ENCODE data around the gene NELFB. TPM values are rescaled to one million over a fixed set of nuclear protein-coding genes. Genes with fewer than 3 reads are reported as not detected.

The NELFB gene
- total and polyA plus RNA-seq, 5 donors from 2014 or later: 22.3 to 46.4 (median 24.1) TPM

- peaks cover 0 to 1% (median 0%) of the 10 kb centered on the region in 7 donors for H3K9me3 Mint-ChIP-seq
- peaks cover 18% of the 10 kb centered on the region for H3K27me3 Mint-ChIP-seq
- H3K27ac Mint-ChIP-seq: no peak overlapping the region
- Histone ChIP-seq H3K36me3 (ENCODE audit: control insufficient read depth, insufficient read depth, low read length) (no peaks in the 10 kb centered on the region), H3K4me3 (ENCODE audit: low read depth, low read length) (peak overlapping the region; percentile 32), H3K27ac (ENCODE audit: insufficient read depth, low read length, poor library complexity, severe bottlenecking) (no peak overlapping the region), H3K27me3 (ENCODE audit: control insufficient read depth, insufficient read depth, low read length) (peaks cover 5% of the 10 kb centered on the region), H3K9me3 (ENCODE audit: control insufficient read depth in 2 of 2, low read length in 2 of 2) (no peaks in the 10 kb centered on the region), H3K4me1 (ENCODE audit: control insufficient read depth, insufficient read depth, low read length, poor library complexity, severe bottlenecking) (peaks cover 33% of the 10 kb centered on the region)
- DNase-seq (no peak), ATAC-seq (ENCODE audit: low read depth in 2 of 2) (no peak)
- peaks cover 0 to 27% (median 5%) of the 10 kb centered on the region in 4 donors for H3K4me1 Mint-ChIP-seq
- no peaks in the 10 kb centered on the region for H3K36me3 Mint-ChIP-seq
- peak overlapping the region; percentile 81 to 87 (median 85) for H3K4me3 Mint-ChIP-seq
These were observed 45.5 kb downstream of the NELFB start for GRCh38 chr9:137300567-137301080.

DNA sequence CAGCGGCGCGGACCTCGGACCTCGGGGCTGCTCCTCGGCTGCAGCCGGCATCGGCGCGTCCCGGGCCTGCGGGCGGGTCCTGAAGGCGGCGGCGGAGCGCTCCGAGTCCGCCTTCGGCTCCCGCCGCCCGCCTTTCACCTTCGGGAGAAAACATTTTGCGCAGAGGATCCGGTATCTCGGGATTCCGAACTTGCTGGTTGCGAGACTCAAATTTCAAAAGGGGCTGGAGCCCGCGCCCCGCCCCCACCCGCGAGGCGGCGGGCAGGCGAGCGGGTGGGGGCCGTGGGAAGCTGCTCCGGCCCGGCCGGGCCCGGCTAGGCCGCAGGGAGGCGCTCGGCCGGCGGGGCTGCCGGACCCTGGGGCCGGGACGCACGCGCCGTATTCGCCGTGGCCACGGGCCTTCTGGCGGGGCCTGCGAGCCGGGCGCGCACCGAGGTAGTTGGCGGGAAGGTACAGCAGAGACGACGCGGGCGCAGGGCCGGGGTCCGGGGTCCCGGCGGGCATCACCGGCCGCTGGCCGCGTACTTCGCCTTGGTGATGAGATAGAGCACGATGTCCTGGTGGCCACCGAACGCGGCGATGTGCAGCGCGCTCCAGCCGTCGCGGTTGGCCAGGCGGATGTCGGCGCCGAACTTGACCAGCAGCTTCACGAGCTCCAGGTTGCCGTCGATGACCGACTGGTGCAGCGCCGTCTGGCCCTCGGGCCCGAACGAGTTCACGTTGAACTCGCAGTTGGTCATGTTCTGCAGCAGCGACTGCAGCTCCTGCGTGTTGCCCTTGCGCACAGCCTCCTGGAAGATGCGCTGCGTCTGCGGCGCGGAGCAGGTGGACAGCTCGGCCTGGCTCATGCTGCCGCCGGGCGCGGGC is 46.2 kb downstream of the NELFB start:
- peaks cover 17% of the 10 kb centered on the region for H3K27me3 Mint-ChIP-seq
- peak overlapping the region; percentile 32 for H3K4me3 ChIP-seq (ENCODE audit: low read depth, low read length)

DNA sequence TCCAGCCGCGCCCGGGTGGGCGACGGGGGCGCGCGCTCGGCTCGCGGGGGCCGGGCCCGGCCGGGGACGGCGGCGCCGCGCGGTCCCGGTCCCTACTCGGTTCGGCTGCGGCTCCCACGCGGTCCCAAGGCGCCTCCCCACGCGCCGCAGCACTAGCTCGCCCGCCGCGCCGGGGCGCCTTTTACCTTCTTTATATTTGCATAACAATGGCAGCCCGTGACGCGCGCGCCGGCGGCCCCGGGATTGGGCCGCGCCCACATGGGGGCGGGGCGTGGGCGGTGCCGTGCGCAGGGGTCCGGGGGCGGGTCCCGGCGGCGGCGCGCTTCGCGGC is 47.0 kb downstream of the NELFB start, which contains the start of gene NRARP:
TSS of gene NRARP (minus strand) at position 154 of the 331 bp plus-strand sequence. CDS start 343 bp downstream, outside the sequence.
- H3K27me3 ChIP-seq (ENCODE audit: control insufficient read depth, insufficient read depth, low read length): peaks cover 4% of the 10 kb centered on the region
- no peak within 1 kb of the TSS for H3K4me3 ChIP-seq (ENCODE audit: low read depth, low read length)

More for the DNA sequence above, 46.2 kb downstream of the NELFB start:
- Histone ChIP-seq H3K27me3 (ENCODE audit: control insufficient read depth, insufficient read depth, low read length) (peaks cover 5% of the 10 kb centered on the region), H3K36me3 (ENCODE audit: control insufficient read depth, insufficient read depth, low read length) (no peaks in the 10 kb centered on the region), H3K4me1 (ENCODE audit: control insufficient read depth, insufficient read depth, low read length, poor library complexity, severe bottlenecking) (peaks cover 40% of the 10 kb centered on the region), H3K27ac (ENCODE audit: insufficient read depth, low read length, poor library complexity, severe bottlenecking) (no peak overlapping the region), H3K9me3 (ENCODE audit: control insufficient read depth in 2 of 2, low read length in 2 of 2) (no peaks in the 10 kb centered on the region)
- ATAC-seq (ENCODE audit: low read depth in 2 of 2) (peak; percentile 2 to 4), DNase-seq (peak in 1 of 3 donors; percentile 48)
- H3K4me1 Mint-ChIP-seq: peaks cover 0 to 28% (median 5%) of the 10 kb centered on the region in 4 donors
- peak overlapping the region; percentile 15 to 87 (median 68) for H3K4me3 Mint-ChIP-seq
- peaks cover 0 to 1% (median 0%) of the 10 kb centered on the region in 7 donors for H3K9me3 Mint-ChIP-seq
- H3K27ac Mint-ChIP-seq: no peak overlapping the region
- no peaks in the 10 kb centered on the region for H3K36me3 Mint-ChIP-seq

DNA sequence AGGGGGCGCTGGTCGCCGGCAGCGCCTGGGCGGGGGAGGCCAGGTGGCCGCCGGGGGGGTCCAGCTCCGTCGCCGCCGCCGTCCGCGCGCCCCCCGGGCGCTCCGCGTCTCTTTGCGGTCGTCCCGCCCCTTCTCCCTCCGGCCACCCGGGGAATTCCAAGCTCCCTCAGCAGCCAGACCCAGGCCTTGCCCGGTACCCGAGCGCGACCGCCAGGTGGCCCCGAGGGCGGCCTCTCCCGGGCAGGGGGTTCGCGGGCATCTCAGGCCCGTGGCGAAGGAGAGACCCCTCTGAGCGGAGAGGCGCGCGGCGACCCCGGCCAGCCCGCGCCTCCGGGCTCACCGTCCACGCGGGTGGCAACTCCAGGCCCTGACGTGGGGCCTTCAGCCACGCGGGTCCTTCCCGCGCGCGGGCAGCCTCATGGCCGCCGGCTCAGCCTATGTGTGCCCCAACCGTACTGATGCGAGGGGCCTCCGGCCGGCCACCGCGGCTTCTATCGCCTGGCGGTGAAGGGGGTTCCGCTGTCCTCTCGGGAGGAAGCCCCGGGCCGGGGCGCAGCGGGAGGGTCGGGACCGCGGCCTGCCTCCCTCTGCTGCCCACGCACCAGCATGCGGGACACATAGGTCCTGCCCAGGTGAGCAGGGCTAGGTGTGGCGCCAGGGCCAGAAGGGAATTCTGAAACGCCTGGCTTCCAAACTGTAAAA is 47.5 kb downstream of the NELFB start:
- peak overlapping the region; percentile 51 for H3K27ac ChIP-seq (ENCODE audit: insufficient read depth, low read length, poor library complexity, severe bottlenecking)

More for the DNA sequence above, 47.0 kb downstream of the NELFB start, which contains the start of gene NRARP:
- no peaks in the 10 kb centered on the region for H3K36me3 Mint-ChIP-seq
- Histone ChIP-seq H3K4me1 (ENCODE audit: control insufficient read depth, insufficient read depth, low read length, poor library complexity, severe bottlenecking) (peaks cover 42% of the 10 kb centered on the region), H3K27ac (ENCODE audit: insufficient read depth, low read length, poor library complexity, severe bottlenecking) (peak within 1 kb of the TSS; percentile 51), H3K9me3 (ENCODE audit: control insufficient read depth in 2 of 2, low read length in 2 of 2) (no peaks in the 10 kb centered on the region), H3K36me3 (ENCODE audit: control insufficient read depth, insufficient read depth, low read length) (no peaks in the 10 kb centered on the region)
- peaks cover 0 to 27% (median 4%) of the 10 kb centered on the region in 4 donors for H3K4me1 Mint-ChIP-seq
- peak within 1 kb of the TSS; percentile 15 to 87 (median 74) for H3K4me3 Mint-ChIP-seq
- peak; percentile 86 to 91 for ATAC-seq (ENCODE audit: low read depth in 2 of 2)
- peaks cover 10% of the 10 kb centered on the region for H3K27me3 Mint-ChIP-seq
- peak; percentile 87 to 91 (median 87) for DNase-seq
- no peak within 1 kb of the TSS for H3K27ac Mint-ChIP-seq
- no peaks in the 10 kb centered on the region for H3K9me3 Mint-ChIP-seq

DNA sequence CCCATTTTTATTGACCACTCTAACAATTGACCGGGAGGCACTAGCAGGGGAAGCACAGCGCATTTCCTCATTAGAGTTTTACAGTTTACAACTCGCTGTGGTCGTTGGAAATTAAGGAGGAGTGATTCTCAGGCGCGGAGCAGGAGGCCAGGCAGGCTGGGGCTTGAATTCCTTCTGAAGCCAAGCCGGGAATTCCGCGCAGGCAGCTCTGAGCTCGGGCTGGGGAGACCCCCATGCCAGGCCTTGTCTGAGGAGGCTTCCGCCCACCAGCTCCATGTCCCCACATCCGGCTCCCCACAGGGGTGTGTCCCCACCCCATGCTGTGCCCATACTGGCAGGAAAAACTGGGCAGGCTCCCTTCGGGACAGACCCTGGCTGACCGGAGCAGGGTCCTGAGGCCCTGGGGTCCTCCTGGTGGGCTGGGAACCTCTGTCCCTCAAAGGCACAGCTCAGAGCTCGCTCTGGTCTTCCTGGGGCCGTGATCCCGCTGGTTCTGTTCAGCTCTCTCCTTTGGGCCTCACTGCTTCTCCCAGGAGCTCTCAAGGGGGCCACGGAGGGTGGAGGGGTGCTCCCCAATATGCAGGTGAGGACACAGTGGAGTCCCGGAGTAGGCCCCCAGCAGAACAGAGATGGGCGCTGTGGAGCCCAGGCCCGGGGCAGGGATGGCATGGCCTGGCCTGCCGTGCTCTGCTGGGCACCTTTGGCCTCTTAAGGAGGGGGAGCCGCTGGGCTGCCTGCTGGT is 48.2 kb downstream of the NELFB start:
- peaks cover 3% of the 10 kb centered on the region for H3K27me3 ChIP-seq (ENCODE audit: control insufficient read depth, insufficient read depth, low read length)
- no peaks in the 10 kb centered on the region for H3K36me3 Mint-ChIP-seq
- H3K27ac ChIP-seq (ENCODE audit: insufficient read depth, low read length, poor library complexity, severe bottlenecking): no peak overlapping the region
- H3K4me1 Mint-ChIP-seq: peaks cover 0 to 29% (median 4%) of the 10 kb centered on the region in 4 donors
- H3K4me3 Mint-ChIP-seq: peak overlapping the region; percentile 25 to 69 (median 56)
- no peak overlapping the region for H3K27ac Mint-ChIP-seq
- DNase-seq (no peak), ATAC-seq (ENCODE audit: low read depth in 2 of 2) (no peak)
- no peaks in the 10 kb centered on the region for H3K9me3 Mint-ChIP-seq
- H3K4me3 ChIP-seq (ENCODE audit: low read depth, low read length): no peak overlapping the region
- H3K36me3 ChIP-seq (ENCODE audit: control insufficient read depth, insufficient read depth, low read length): no peaks in the 10 kb centered on the region
- peaks cover 5% of the 10 kb centered on the region for H3K27me3 Mint-ChIP-seq
- no peaks in the 10 kb centered on the region for H3K9me3 ChIP-seq (ENCODE audit: control insufficient read depth in 2 of 2, low read length in 2 of 2)
- H3K4me1 ChIP-seq (ENCODE audit: control insufficient read depth, insufficient read depth, low read length, poor library complexity, severe bottlenecking): peaks cover 42% of the 10 kb centered on the region

More for the DNA sequence above, 47.5 kb downstream of the NELFB start:
- Histone ChIP-seq H3K27me3 (ENCODE audit: control insufficient read depth, insufficient read depth, low read length) (peaks cover 3% of the 10 kb centered on the region), H3K9me3 (ENCODE audit: control insufficient read depth in 2 of 2, low read length in 2 of 2) (no peaks in the 10 kb centered on the region), H3K4me3 (ENCODE audit: low read depth, low read length) (no peak overlapping the region), H3K4me1 (ENCODE audit: control insufficient read depth, insufficient read depth, low read length, poor library complexity, severe bottlenecking) (peaks cover 42% of the 10 kb centered on the region), H3K36me3 (ENCODE audit: control insufficient read depth, insufficient read depth, low read length) (no peaks in the 10 kb centered on the region)
- Mint-ChIP-seq H3K36me3 (no peaks in the 10 kb centered on the region), H3K4me3 (peak overlapping the region in 2 of 4 donors; percentile 50 to 63), H3K9me3 (no peaks in the 10 kb centered on the region), H3K27me3 (peaks cover 5% of the 10 kb centered on the region), H3K27ac (no peak overlapping the region), H3K4me1 (peaks cover 0 to 29% (median 4%) of the 10 kb centered on the region in 4 donors)
- peak; percentile 26 to 29 for ATAC-seq (ENCODE audit: low read depth in 2 of 2)
- no peak for DNase-seq

- no peak overlapping the region for H3K4me3 ChIP-seq (ENCODE audit: low read depth, low read length)
- H3K9me3 ChIP-seq (ENCODE audit: control insufficient read depth in 2 of 2, low read length in 2 of 2): no peaks in the 10 kb centered on the region
- ATAC-seq (ENCODE audit: low read depth in 2 of 2) (no peak), DNase-seq (no peak)
- H3K4me1 ChIP-seq (ENCODE audit: control insufficient read depth, insufficient read depth, low read length, poor library complexity, severe bottlenecking): peaks cover 42% of the 10 kb centered on the region
- Mint-ChIP-seq H3K4me3 (peak overlapping the region in 3 of 4 donors; percentile 25 to 69 (median 44)), H3K4me1 (peaks cover 0 to 29% (median 4%) of the 10 kb centered on the region in 4 donors), H3K36me3 (no peaks in the 10 kb centered on the region), H3K27me3 (peaks cover 5% of the 10 kb centered on the region), H3K9me3 (no peaks in the 10 kb centered on the region), H3K27ac (no peak overlapping the region)
- peaks cover 3% of the 10 kb centered on the region for H3K27me3 ChIP-seq (ENCODE audit: control insufficient read depth, insufficient read depth, low read length)
- no peaks in the 10 kb centered on the region for H3K36me3 ChIP-seq (ENCODE audit: control insufficient read depth, insufficient read depth, low read length)
- H3K27ac ChIP-seq (ENCODE audit: insufficient read depth, low read length, poor library complexity, severe bottlenecking): no peak overlapping the region
These were observed 48.8 kb downstream of the NELFB start for GRCh38 chr9:137303893-137304382.
